Stomach (tissue), 9 donors: ENCODE measurements around the gene C1orf226. TPM values are rescaled to one million over a fixed set of nuclear protein-coding genes. Genes with fewer than 3 reads are reported as not detected.

Experiments used
- DNase-seq, 2 donors: peaks; one replicate each; pipeline versions ENCODE4 v3.0.0 to v3.0.0-alpha.2; 2013 to 2019
- H3K27ac ChIP-seq, 5 donors: fragments of 200-600 bp in 4 of 5; sonication (generic) in 4 of 5; one replicate each; pipeline ENCODE4 v1.5.1; 2013 to 2019; ENCODE audit warnings: mild to moderate bottlenecking in 1 of 5, moderate library complexity in 1 of 5
- H3K27me3 ChIP-seq, 3 donors: fragments of 200-600 bp; sonication (generic); one replicate each; pipeline ENCODE4 v1.5.1; 2017 to 2019; ENCODE audit warnings: mixed run types in 1 of 3
- H3K36me3 ChIP-seq, 4 donors: fragments of 200-600 bp; sonication (generic); 1 replicate in 3 of 4; 2 replicates in 1 of 4; pipeline ENCODE4 v1.5.1; 2016 to 2019
- H3K4me1 ChIP-seq, 4 donors: fragments of 200-600 bp; sonication (generic); one replicate each; pipeline ENCODE4 v1.5.1; 2016 to 2019
- H3K4me3 ChIP-seq, 4 donors: fragments of 200-600 bp; sonication (generic) in 3 of 4; one replicate each; pipeline ENCODE4 v1.5.1; 2016 to 2019; ENCODE audit warnings: mild to moderate bottlenecking in 1 of 4
- H3K9me3 ChIP-seq, 4 donors: fragments of 200-600 bp; sonication (generic); one replicate each; pipeline ENCODE4 v1.5.1; 2016 to 2019
- EP300 ChIP-seq: sonication (generic); formaldehyde crosslinking; IDR thresholded peaks from one replicate; pipeline ENCODE4 v1.6.1; 2017; ENCODE audit warnings: antibody characterized with exemption
- POLR2A ChIP-seq, 4 donors: fragments of 450-650 bp; IDR thresholded peaks; one replicate each; pipeline ENCODE4 v1.6.1; 2016; ENCODE audit warnings: antibody characterized with exemption in 4 of 4, control low read depth in 2 of 4, mild to moderate bottlenecking in 1 of 4, moderate library complexity in 1 of 4
- POLR2AphosphoS5 ChIP-seq, 3 donors: sonication (generic); formaldehyde crosslinking; IDR thresholded peaks; one replicate each; pipeline ENCODE4 v1.6.1; 2016; ENCODE audit warnings: antibody characterized with exemption in 3 of 3
- WGBS, 5 donors: extraction: QIAGEN DNeasy Blood & Tissue Kit in 3 of 5; methylation state at CpG; one replicate each; pipeline versions ENCODE4 v1.1.5 to v1.1.7; 2013 to 2018; 5-methylcytosine and 5-hydroxymethylcytosine counted together
- intact Hi-C: fragments of 100-400 bp; cut with DNase I; formaldehyde crosslinking; loops from one replicate; pipeline ENCODE4 v1.15.1; 2023; ENCODE audit warnings: low total_unique reads
- polyA plus RNA-seq, 3 donors: library from polyadenylated mRNA; stranded (reverse); fragments of 200-250 nt; gene quantifications; one replicate each; pipeline ENCODE4 v1.2.3, GENCODE V29; 2013
- total RNA-seq, 5 donors: library from RNA; depleted of rRNA; stranded (reverse); fragments of >200 nt; gene quantifications; one replicate each; pipeline versions ENCODE4 v1.1.0 to v1.2.3, GENCODE V29; 2014 to 2016
- TF ChIP-seq, protein P1 (sequence below), 7 experiments: fragments of 450-650 bp in 4 of 7; fragments of 200-600 bp in 3 of 7; sonication (generic) in 3 of 7; IDR thresholded peaks; one replicate each; pipeline ENCODE4 v1.5.1; 2016 to 2019; ENCODE audit warnings: antibody characterized with exemption in 7 of 7, control low read depth in 2 of 7, mild to moderate bottlenecking in 1 of 7
- donor health status: healthy with polysubstance abuse.
- donor health status: Bipolar disorder and iron deficiency.
- donor health status: healthy.

The C1orf226 gene
- total and polyA plus RNA-seq, 8 donors: 2.4 to 14.0 (median 4.0) TPM

DNA sequence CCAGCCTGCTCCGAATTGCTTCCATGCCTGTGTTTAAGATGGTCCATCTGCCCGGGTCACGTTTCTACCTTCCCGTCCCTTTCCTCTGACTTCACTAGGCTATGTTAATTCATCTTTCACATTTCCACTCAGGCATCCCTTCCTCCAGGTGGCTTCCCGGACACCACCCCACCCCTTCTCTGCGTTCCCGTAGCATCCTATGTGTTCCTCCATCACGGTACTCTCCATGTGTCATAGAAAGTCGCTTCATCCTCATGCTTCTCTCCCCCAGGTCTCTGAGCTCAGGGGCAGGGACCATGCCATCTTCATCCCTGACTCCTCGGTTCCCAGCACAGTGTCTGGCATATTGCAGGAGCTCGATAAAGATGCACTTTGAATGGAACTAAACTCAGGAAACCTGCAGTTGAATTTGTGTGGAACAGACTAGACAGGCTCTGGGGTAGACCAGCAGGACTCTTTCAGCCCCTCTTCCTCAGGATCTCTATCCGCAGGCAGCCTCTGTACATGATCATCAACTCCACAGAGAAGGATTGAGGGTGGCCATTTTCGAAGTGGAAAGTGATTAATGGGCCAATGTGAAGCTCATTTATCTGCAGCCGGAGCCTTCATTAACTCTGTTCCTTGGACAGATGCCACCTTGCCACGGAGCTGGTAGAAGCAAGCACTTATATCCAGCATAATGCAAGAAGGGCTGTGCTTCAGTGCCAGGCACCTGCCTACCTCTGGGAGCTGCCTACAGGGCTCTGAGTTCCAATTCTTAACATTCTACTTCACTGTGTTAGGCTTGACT, 9.1 kb downstream of the C1orf226 start:
- intact Hi-C loops: no loop called here
- 74 to 81% (median 77%) methylated on average over 15 of the region's 15 CpGs for WGBS, 5 donors

DNA sequence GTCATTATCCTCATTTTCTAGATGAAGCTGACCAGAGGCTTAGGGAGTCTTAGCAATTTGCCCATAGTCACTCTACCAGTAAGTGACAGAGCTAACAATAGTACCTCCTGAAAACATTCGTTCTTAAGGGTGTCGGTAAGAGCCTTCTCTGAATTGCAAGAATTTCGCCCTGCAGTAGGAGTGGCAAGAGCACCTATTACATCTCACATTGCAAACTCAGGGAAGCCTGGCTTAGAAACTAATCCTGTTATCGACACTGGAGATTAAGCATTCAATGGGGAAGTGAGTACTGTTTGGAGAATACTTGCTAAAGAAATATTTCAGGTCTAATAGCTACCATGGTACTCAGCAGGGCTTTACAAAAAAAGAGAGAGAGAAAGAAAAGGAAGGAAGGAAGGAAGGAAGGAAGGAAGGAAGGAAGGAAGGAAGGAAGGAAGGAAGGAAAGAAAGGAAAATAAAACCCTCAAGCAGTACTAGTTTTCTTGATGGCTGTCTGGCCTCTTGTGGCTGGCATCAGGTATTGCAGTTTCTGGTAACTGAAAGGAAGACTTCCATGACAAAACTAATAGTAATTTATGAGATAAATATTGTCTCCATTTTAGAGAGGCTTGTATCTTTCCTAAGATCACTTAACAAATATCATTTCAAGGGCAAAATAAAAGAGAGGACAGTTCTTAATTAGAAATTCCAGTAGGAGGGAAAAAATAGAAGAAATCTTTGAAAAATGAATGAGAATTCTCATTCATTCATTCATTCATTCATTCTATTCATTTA, 10.4 kb downstream of the C1orf226 start:
- peak in 1 of 2 donors; percentile 70 for DNase-seq
- intact Hi-C loops: no loop called here
- 22 to 34% (median 29%) methylated on average over 4 of the region's 4 CpGs for WGBS, 5 donors
- TF ChIP-seq, protein P1, sequence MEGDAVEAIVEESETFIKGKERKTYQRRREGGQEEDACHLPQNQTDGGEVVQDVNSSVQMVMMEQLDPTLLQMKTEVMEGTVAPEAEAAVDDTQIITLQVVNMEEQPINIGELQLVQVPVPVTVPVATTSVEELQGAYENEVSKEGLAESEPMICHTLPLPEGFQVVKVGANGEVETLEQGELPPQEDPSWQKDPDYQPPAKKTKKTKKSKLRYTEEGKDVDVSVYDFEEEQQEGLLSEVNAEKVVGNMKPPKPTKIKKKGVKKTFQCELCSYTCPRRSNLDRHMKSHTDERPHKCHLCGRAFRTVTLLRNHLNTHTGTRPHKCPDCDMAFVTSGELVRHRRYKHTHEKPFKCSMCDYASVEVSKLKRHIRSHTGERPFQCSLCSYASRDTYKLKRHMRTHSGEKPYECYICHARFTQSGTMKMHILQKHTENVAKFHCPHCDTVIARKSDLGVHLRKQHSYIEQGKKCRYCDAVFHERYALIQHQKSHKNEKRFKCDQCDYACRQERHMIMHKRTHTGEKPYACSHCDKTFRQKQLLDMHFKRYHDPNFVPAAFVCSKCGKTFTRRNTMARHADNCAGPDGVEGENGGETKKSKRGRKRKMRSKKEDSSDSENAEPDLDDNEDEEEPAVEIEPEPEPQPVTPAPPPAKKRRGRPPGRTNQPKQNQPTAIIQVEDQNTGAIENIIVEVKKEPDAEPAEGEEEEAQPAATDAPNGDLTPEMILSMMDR (IDR thresholded peaks at IDR 0.05): peak in 5 of 7 experiments; percentile 73 to 89 (median 78)
- no peak for TF ChIP-seq POLR2A (IDR thresholded peaks at IDR 0.05)
- Histone ChIP-seq H3K36me3 (no peaks in the 10 kb centered on the region), H3K4me1 (peaks cover 0 to 8% (median 3%) of the 10 kb centered on the region in 4 donors), H3K4me3 (peak overlapping the region in 1 of 4 donors; percentile 9), H3K27me3 (peaks cover 0 to 8% (median 0%) of the 10 kb centered on the region in 3 donors), H3K27ac (peak overlapping the region in 1 of 5 donors; percentile 20), H3K9me3 (no peaks in the 10 kb centered on the region)

More for the DNA sequence above, 9.1 kb downstream of the C1orf226 start:
- TF ChIP-seq, protein P1 (IDR thresholded peaks at IDR 0.05): no peak
- TF ChIP-seq EP300: no peak
- no peak for TF ChIP-seq POLR2A (IDR thresholded peaks at IDR 0.05)
- TF ChIP-seq POLR2AphosphoS5 (IDR thresholded peaks at IDR 0.05): no peak
- H3K36me3 ChIP-seq: peaks cover 0 to 6% (median 0%) of the 10 kb centered on the region in 4 donors
- no peak overlapping the region for H3K4me3 ChIP-seq
- no peak for DNase-seq
- no peaks in the 10 kb centered on the region for H3K9me3 ChIP-seq
- peaks cover 0 to 4% (median 0%) of the 10 kb centered on the region in 3 donors for H3K27me3 ChIP-seq
- H3K27ac ChIP-seq: no peak overlapping the region
- peaks cover 0 to 8% (median 3%) of the 10 kb centered on the region in 4 donors for H3K4me1 ChIP-seq

- no peaks in the 10 kb centered on the region for H3K9me3 ChIP-seq
- peaks cover 0 to 7% (median 3%) of the 10 kb centered on the region in 4 donors for H3K4me1 ChIP-seq
- no peak overlapping the region for H3K4me3 ChIP-seq
- H3K27ac ChIP-seq: no peak overlapping the region
- TF ChIP-seq POLR2A (IDR thresholded peaks at IDR 0.05): no peak
- no peak for TF ChIP-seq EP300
- TF ChIP-seq, protein P1 (IDR thresholded peaks at IDR 0.05): no peak
- TF ChIP-seq POLR2AphosphoS5 (IDR thresholded peaks at IDR 0.05): no peak
- intact Hi-C loops: no loop called here
- H3K36me3 ChIP-seq: no peaks in the 10 kb centered on the region
- 64 to 85% (median 80%) methylated on average over 3 of the region's 3 CpGs for WGBS, 5 donors
- DNase-seq: no peak
- peaks cover 0 to 37% (median 5%) of the 10 kb centered on the region in 3 donors for H3K27me3 ChIP-seq
These were observed 14.8 kb downstream of the C1orf226 start for GRCh38 chr1:162396201-162396906.

GRCh38 chr1:162397039-162397448, 15.5 kb downstream of the C1orf226 start:
- no peak overlapping the region for H3K27ac ChIP-seq
- H3K9me3 ChIP-seq: no peaks in the 10 kb centered on the region
- no peak for DNase-seq
- 74 to 89% (median 82%) methylated on average over 3 of the region's 3 CpGs for WGBS, 5 donors
- intact Hi-C loops: no loop called here
- peaks cover 0 to under 1% (median under 1%) of the 10 kb centered on the region in 4 donors for H3K4me1 ChIP-seq
- TF ChIP-seq EP300 (no peak), POLR2AphosphoS5 (IDR thresholded peaks at IDR 0.05) (no peak), POLR2A (IDR thresholded peaks at IDR 0.05) (no peak)
- TF ChIP-seq, protein P1 (IDR thresholded peaks at IDR 0.05): no peak
- H3K4me3 ChIP-seq: no peak overlapping the region
- no peaks in the 10 kb centered on the region for H3K36me3 ChIP-seq
- peaks cover 0 to 37% (median 5%) of the 10 kb centered on the region in 3 donors for H3K27me3 ChIP-seq
